Measurements from ENCODE around the gene GPR137.
A peak's percentile ranks its signal among the peaks of the same experiment; 100 is the strongest.

GPR137 gene

DNA sequence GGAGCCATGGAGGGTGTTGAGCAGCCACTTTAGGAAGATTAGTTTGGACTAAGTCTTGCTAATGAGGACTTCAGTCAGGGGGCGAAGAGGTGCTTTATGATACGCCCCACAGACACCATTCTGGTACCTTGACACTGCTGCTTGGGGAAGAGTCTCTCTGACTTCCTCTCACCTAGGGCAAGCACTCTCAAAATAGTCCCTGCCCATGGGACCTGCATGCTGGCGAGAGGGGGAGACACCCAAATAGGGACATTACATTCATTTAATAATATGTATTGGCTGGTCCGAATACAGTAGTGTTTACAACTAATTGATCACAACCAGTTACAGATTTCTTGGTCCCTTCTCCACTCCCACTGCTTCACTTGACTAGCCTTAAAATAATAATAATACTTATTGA, 10.1 kb downstream of the GPR137 start:
- Histone ChIP-seq H2BK15ac (replicated peaks; ENCODE audit: low read depth) (no peak overlapping the region), H3K27ac (ENCODE audit: low read depth, low read length) (no peak overlapping the region), H3K4me3 (ENCODE audit: low read length) (no peak overlapping the region), H3K56ac (ENCODE audit: low read length) (no peak overlapping the region), H3K79me2 (ENCODE audit: control insufficient read depth, insufficient read depth, low read length) (no peaks in the 10 kb centered on the region), H3K4ac (ENCODE audit: low read depth, low read length) (no peak overlapping the region), H4K8ac (ENCODE audit: low read depth, low read length) (no peak overlapping the region), H3K4me2 (ENCODE audit: low read length) (no peak overlapping the region), H3K4me1 (ENCODE audit: control insufficient read depth, low read depth, low read length) (no peaks in the 10 kb centered on the region), H3K27me3 (ENCODE audit: insufficient read depth, low read length, poor library complexity) (peaks cover 89% of the 10 kb centered on the region), H3K23ac (ENCODE audit: low read length) (no peak overlapping the region), H3K9ac (ENCODE audit: low read length) (no peak overlapping the region), H3K18ac (ENCODE audit: low read length) (no peak overlapping the region), H2AK5ac (ENCODE audit: low read length) (no peak overlapping the region), H2BK120ac (ENCODE audit: low read depth, low read length) (no peak overlapping the region), H2BK5ac (ENCODE audit: low read length) (no peak overlapping the region), H4K5ac (ENCODE audit: low read length) (no peak overlapping the region), H3K79me1 (ENCODE audit: low read length) (no peaks in the 10 kb centered on the region), H3K36me3 (ENCODE audit: control insufficient read depth, insufficient read depth, low read length) (no peaks in the 10 kb centered on the region)
- no CpG with 5 or more reads among the region's 4 CpGs for WGBS (ENCODE audit: extremely low coverage, insufficient coverage, low lambda C conversion rate)
- no peak for DNase-seq

DNA sequence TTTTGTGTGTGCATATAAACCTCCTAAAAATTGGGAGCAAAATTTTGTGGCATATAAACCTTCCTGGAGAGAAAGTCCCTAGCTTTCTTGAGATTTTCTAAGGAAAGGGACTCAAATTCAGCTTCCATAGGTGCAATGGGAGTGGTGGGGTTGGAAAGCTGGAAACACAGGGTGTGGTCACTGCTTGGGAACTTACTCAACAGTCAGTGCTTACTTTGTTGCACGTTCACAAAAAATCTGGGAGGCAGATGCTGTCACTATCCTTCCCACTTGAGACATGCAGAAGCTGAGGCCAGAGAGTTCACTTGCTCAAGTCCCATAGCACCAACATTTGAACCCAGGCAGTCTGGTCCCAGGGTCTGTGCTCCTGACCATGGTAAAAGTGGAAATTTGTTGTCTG, 10.6 kb downstream of the GPR137 start:
- no peak overlapping the region for H3K4me3 ChIP-seq (ENCODE audit: low read length)
- H3K9ac ChIP-seq (ENCODE audit: low read length), result no peak overlapping the region
- H3K27me3 ChIP-seq (ENCODE audit: insufficient read depth, low read length, poor library complexity), result peaks cover 85% of the 10 kb centered on the region
- H2BK15ac ChIP-seq (replicated peaks; ENCODE audit: low read depth), result no peak overlapping the region
- H3K36me3 ChIP-seq (ENCODE audit: control insufficient read depth, insufficient read depth, low read length), result no peaks in the 10 kb centered on the region
- H3K79me2 ChIP-seq (ENCODE audit: control insufficient read depth, insufficient read depth, low read length), result no peaks in the 10 kb centered on the region
- H3K4me1 ChIP-seq (ENCODE audit: control insufficient read depth, low read depth, low read length), result no peaks in the 10 kb centered on the region
- no peak overlapping the region for H2BK5ac ChIP-seq (ENCODE audit: low read length)
- no peak overlapping the region for H4K5ac ChIP-seq (ENCODE audit: low read length)
- H3K23ac ChIP-seq (ENCODE audit: low read length), result no peak overlapping the region
- no CpG with 5 or more reads among the region's 1 CpG for WGBS (ENCODE audit: extremely low coverage, insufficient coverage, low lambda C conversion rate)
- H3K4ac ChIP-seq (ENCODE audit: low read depth, low read length), result no peak overlapping the region
- H3K79me1 ChIP-seq (ENCODE audit: low read length), result no peaks in the 10 kb centered on the region
- no peak overlapping the region for H2BK120ac ChIP-seq (ENCODE audit: low read depth, low read length)
- no peak for DNase-seq
- H3K27ac ChIP-seq (ENCODE audit: low read depth, low read length), result no peak overlapping the region
- no peak overlapping the region for H3K18ac ChIP-seq (ENCODE audit: low read length)
- H3K4me2 ChIP-seq (ENCODE audit: low read length), result no peak overlapping the region
- no peak overlapping the region for H3K56ac ChIP-seq (ENCODE audit: low read length)
- H2AK5ac ChIP-seq (ENCODE audit: low read length), result no peak overlapping the region
- H4K8ac ChIP-seq (ENCODE audit: low read depth, low read length), result no peak overlapping the region

DNA sequence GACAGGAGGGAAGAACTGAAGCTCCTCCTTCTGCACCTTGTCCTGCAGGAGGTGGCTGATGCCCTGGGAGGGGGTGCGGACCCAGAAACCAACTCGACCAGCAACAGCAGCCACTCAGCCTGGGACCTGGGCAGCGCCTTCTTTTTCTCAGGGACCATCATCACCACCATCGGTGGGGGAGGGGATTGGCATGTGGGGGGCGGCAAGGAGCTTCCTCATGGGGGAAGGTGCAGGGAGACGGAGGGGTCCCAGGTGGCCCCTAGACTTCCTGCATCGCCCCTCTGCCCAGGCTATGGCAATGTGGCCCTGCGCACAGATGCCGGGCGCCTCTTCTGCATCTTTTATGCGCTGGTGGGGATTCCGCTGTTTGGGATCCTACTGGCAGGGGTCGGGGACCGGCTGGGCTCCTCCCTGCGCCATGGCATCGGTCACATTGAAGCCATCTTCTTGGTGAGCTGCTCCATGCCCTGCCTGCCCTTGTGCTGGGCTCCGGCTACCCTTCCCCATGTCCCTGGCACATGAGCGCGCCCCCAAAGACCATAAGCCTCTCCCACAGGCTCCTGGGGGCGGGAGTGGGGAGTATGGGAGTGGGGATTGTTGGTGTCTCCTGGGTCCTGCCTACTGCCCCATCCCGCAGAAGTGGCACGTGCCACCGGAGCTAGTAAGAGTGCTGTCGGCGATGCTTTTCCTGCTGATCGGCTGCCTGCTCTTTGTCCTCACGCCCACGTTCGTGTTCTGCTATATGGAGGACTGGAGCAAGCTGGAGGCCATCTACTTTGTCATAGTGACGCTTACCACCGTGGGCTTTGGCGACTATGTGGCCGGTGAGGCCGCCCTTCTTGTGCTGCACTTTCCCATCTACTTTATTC, 11.4 kb downstream of the GPR137 start:
- H3K27ac ChIP-seq (ENCODE audit: low read depth, low read length), result no peak overlapping the region
- H4K8ac ChIP-seq (ENCODE audit: low read depth, low read length), result no peak overlapping the region
- H3K36me3 ChIP-seq (ENCODE audit: control insufficient read depth, insufficient read depth, low read length), result no peaks in the 10 kb centered on the region
- no peaks in the 10 kb centered on the region for H3K79me2 ChIP-seq (ENCODE audit: control insufficient read depth, insufficient read depth, low read length)
- H2BK15ac ChIP-seq (replicated peaks; ENCODE audit: low read depth), result no peak overlapping the region
- DNase-seq, result no peak
- no peak overlapping the region for H3K4ac ChIP-seq (ENCODE audit: low read depth, low read length)
- H2AK5ac ChIP-seq (ENCODE audit: low read length), result no peak overlapping the region
- no peak overlapping the region for H3K18ac ChIP-seq (ENCODE audit: low read length)
- no peak overlapping the region for H2BK5ac ChIP-seq (ENCODE audit: low read length)
- H3K4me3 ChIP-seq (ENCODE audit: low read length), result no peak overlapping the region
- no CpG with 5 or more reads among the region's 34 CpGs for WGBS (ENCODE audit: extremely low coverage, insufficient coverage, low lambda C conversion rate)
- H3K79me1 ChIP-seq (ENCODE audit: low read length), result no peaks in the 10 kb centered on the region
- no peak overlapping the region for H4K5ac ChIP-seq (ENCODE audit: low read length)
- H3K9ac ChIP-seq (ENCODE audit: low read length), result no peak overlapping the region
- no peak overlapping the region for H2BK120ac ChIP-seq (ENCODE audit: low read depth, low read length)
- H3K23ac ChIP-seq (ENCODE audit: low read length), result no peak overlapping the region
- no peak overlapping the region for H3K56ac ChIP-seq (ENCODE audit: low read length)
- H3K4me1 ChIP-seq (ENCODE audit: control insufficient read depth, low read depth, low read length), result no peaks in the 10 kb centered on the region
- H3K4me2 ChIP-seq (ENCODE audit: low read length), result no peak overlapping the region
- H3K27me3 ChIP-seq (ENCODE audit: insufficient read depth, low read length, poor library complexity), result peaks cover 77% of the 10 kb centered on the region

DNA sequence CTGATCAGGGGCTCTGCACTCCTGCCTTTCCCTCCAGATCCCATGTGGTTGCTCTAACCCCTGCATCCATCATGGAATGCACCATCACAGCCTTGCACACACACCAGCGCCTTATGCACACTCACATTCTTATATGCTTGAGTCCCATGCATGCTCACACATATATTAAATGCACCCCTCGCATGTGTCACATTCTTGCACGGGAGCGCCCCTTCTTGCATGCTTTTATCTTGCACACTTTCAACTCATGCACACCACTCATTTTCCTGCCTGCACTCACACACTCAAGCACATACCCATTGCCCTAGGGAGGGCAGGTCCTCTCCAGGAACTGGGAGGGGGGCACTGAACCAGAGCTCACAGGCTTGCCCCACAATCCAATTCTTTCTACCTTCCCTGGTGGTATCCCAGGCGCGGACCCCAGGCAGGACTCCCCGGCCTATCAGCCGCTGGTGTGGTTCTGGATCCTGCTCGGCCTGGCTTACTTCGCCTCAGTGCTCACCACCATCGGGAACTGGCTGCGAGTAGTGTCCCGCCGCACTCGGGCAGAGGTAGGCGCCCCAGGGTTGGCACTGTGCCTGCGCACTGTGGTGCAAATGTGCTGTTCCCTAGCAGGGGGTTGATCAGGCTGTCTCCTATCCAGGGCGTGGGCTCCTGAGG, 12.2 kb downstream of the GPR137 start:
- Histone ChIP-seq H3K4ac (ENCODE audit: low read depth, low read length) (no peak overlapping the region), H2BK15ac (replicated peaks; ENCODE audit: low read depth) (no peak overlapping the region), H3K36me3 (ENCODE audit: control insufficient read depth, insufficient read depth, low read length) (no peaks in the 10 kb centered on the region), H3K18ac (ENCODE audit: low read length) (no peak overlapping the region), H4K8ac (ENCODE audit: low read depth, low read length) (no peak overlapping the region), H3K27me3 (ENCODE audit: insufficient read depth, low read length, poor library complexity) (peaks cover 69% of the 10 kb centered on the region), H2BK5ac (ENCODE audit: low read length) (no peak overlapping the region), H3K27ac (ENCODE audit: low read depth, low read length) (no peak overlapping the region), H3K79me2 (ENCODE audit: control insufficient read depth, insufficient read depth, low read length) (no peaks in the 10 kb centered on the region), H3K23ac (ENCODE audit: low read length) (no peak overlapping the region), H3K56ac (ENCODE audit: low read length) (no peak overlapping the region), H3K4me3 (ENCODE audit: low read length) (no peak overlapping the region), H4K5ac (ENCODE audit: low read length) (no peak overlapping the region), H3K4me1 (ENCODE audit: control insufficient read depth, low read depth, low read length) (no peaks in the 10 kb centered on the region), H3K79me1 (ENCODE audit: low read length) (no peaks in the 10 kb centered on the region), H3K4me2 (ENCODE audit: low read length) (no peak overlapping the region), H3K9ac (ENCODE audit: low read length) (no peak overlapping the region), H2BK120ac (ENCODE audit: low read depth, low read length) (no peak overlapping the region), H2AK5ac (ENCODE audit: low read length) (no peak overlapping the region)
- no peak for DNase-seq
- WGBS (ENCODE audit: extremely low coverage, insufficient coverage, low lambda C conversion rate), result no CpG with 5 or more reads among the region's 18 CpGs

DNA sequence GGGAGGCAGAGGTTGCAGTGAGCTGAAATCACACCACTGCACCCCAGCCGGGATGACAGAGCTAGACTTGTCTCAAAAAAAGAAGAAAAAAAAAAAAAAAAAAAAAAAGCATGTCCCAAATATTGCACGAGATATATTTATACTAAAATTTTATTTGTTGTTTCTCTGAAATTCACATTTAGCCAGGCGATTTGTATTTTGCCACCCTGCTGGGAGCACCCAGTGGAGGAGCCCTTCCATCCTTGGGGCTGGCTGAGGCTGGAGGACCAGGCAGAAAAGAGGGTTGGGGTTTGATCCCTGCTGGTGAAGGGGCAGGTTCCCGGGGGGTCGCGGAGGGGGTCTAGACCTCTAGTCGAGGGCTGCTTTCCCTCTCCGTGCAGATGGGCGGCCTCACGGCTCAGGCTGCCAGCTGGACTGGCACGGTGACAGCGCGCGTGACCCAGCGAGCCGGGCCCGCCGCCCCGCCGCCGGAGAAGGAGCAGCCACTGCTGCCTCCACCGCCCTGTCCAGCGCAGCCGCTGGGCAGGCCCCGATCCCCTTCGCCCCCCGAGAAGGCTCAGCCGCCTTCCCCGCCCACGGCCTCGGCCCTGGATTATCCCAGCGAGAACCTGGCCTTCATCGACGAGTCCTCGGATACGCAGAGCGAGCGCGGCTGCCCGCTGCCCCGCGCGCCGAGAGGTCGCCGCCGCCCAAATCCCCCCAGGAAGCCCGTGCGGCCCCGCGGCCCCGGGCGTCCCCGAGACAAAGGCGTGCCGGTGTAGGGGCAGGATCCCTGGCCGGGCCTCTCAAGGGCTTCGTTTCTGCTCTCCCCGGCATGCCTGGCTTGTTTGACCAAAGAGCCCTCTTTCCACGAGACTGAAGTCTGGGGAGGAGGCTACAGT, 13.6 kb downstream of the GPR137 start:
- H3K9ac ChIP-seq (ENCODE audit: low read length), result peak overlapping the region; percentile 17

More for the DNA sequence above, 13.6 kb downstream of the GPR137 start:
- Histone ChIP-seq H2BK120ac (ENCODE audit: low read depth, low read length) (no peak overlapping the region), H3K4me2 (ENCODE audit: low read length) (no peak overlapping the region), H3K23ac (ENCODE audit: low read length) (no peak overlapping the region), H4K8ac (ENCODE audit: low read depth, low read length) (no peak overlapping the region), H3K36me3 (ENCODE audit: control insufficient read depth, insufficient read depth, low read length) (no peaks in the 10 kb centered on the region), H3K79me1 (ENCODE audit: low read length) (no peaks in the 10 kb centered on the region), H2BK15ac (replicated peaks; ENCODE audit: low read depth) (no peak overlapping the region), H3K4me3 (ENCODE audit: low read length) (no peak overlapping the region), H3K27me3 (ENCODE audit: insufficient read depth, low read length, poor library complexity) (peaks cover 58% of the 10 kb centered on the region), H3K4me1 (ENCODE audit: control insufficient read depth, low read depth, low read length) (no peaks in the 10 kb centered on the region), H3K4ac (ENCODE audit: low read depth, low read length) (no peak overlapping the region), H2AK5ac (ENCODE audit: low read length) (no peak overlapping the region), H3K18ac (ENCODE audit: low read length) (no peak overlapping the region), H2BK5ac (ENCODE audit: low read length) (no peak overlapping the region), H3K27ac (ENCODE audit: low read depth, low read length) (no peak overlapping the region), H3K56ac (ENCODE audit: low read length) (peak overlapping the region; percentile 60), H3K79me2 (ENCODE audit: control insufficient read depth, insufficient read depth, low read length) (no peaks in the 10 kb centered on the region), H4K5ac (ENCODE audit: low read length) (no peak overlapping the region)
- WGBS (ENCODE audit: extremely low coverage, insufficient coverage, low lambda C conversion rate), result no CpG with 5 or more reads among the region's 60 CpGs
- DNase-seq, result no peak

Measured in mesendoderm (in vitro differentiated cells).